ENCODE data around the gene SLC27A3. TPM values are rescaled to one million over a fixed set of nuclear protein-coding genes. Genes with fewer than 3 reads are reported as not detected.

Gene SLC27A3
- total RNA-seq, 1 experiment from 2014 or later: 38.9 TPM

GRCh38 chr1:153792631-153793041, 17.4 kb downstream of the SLC27A3 start:
- no peaks in the 10 kb centered on the region for H3K36me3 Mint-ChIP-seq
- ChIA-PET CTCF (interaction anchor here (0.9 to 2.3 kb wide), 6 partner anchors 9 to 194 kb away, joined by 3 to 15 read pairs (median 7); partner anchors contain the start of genes DENND4B, GATAD2B, NPR1 and RAB13), POLR2A (interaction anchor here (0.9 to 1.5 kb wide), 2 partner anchors 9 to 130 kb away, joined by 3 to 5 read pairs; no protein-coding TSS in a partner anchor)
- no peaks in the 10 kb centered on the region for H3K9me3 Mint-ChIP-seq
- no peak for ATAC-seq
- H3K27ac Mint-ChIP-seq: peak overlapping the region; percentile 28; the same call in 1 of the 2 replicates
- TF ChIP-seq OVOL2 (CRISPR knock-in tag; IDR thresholded peaks at IDR 0.05; ENCODE audit: borderline replicate concordance) (no peak), ATF2 (CRISPR knock-in tag; IDR thresholded peaks at IDR 0.05; ENCODE audit: borderline replicate concordance, low read depth) (no peak), PRDM15 (CRISPR knock-in tag; IDR thresholded peaks at IDR 0.05) (no peak), ZNF121 (CRISPR knock-in tag; IDR thresholded peaks at IDR 0.05) (no peak), CTCF (IDR thresholded peaks at IDR 0.05) (no peak), FOXP1 (CRISPR knock-in tag; IDR thresholded peaks at IDR 0.05; ENCODE audit: borderline replicate concordance) (no peak), ZNF423 (CRISPR knock-in tag; IDR thresholded peaks at IDR 0.05) (no peak), ZNF425 (CRISPR knock-in tag; conservative IDR thresholded peaks at IDR 0.05) (no peak), SOX15 (CRISPR knock-in tag; IDR thresholded peaks at IDR 0.05) (no peak), IRF1 (CRISPR knock-in tag; IDR thresholded peaks at IDR 0.05) (no peak), ZNF138 (CRISPR knock-in tag; conservative IDR thresholded peaks at IDR 0.05) (no peak)
- peaks cover 25% of the 10 kb centered on the region for H3K4me1 Mint-ChIP-seq
- DNase-seq (ENCODE audit: low spot score): peak; percentile 11
- no peaks in the 10 kb centered on the region; the same call in 1 of the 2 replicates for H3K27me3 Mint-ChIP-seq (ENCODE audit: low read depth)
- no peak overlapping the region for H3K4me3 Mint-ChIP-seq

GRCh38 chr1:153793261-153793972, 18.2 kb downstream of the SLC27A3 start:
- no peak overlapping the region for H3K27ac Mint-ChIP-seq
- TF ChIP-seq ZNF423 (CRISPR knock-in tag; IDR thresholded peaks at IDR 0.05) (no peak), FOXK1 (CRISPR knock-in tag; IDR thresholded peaks at IDR 0.05) (no peak), GABPB1 (CRISPR knock-in tag; IDR thresholded peaks at IDR 0.05) (no peak), ZNF396 (CRISPR knock-in tag; IDR thresholded peaks at IDR 0.05; ENCODE audit: borderline replicate concordance) (no peak), ATF1 (CRISPR knock-in tag; IDR thresholded peaks at IDR 0.05) (no peak), ZNF121 (CRISPR knock-in tag; IDR thresholded peaks at IDR 0.05) (no peak), NFATC4 (CRISPR knock-in tag; IDR thresholded peaks at IDR 0.05) (no peak), NR3C1 (CRISPR knock-in tag; conservative IDR thresholded peaks at IDR 0.05; ENCODE audit: low read depth) (no peak)
- ATAC-seq (peak; percentile 25), DNase-seq (ENCODE audit: low spot score) (peak; percentile 15)
- no peaks in the 10 kb centered on the region for H3K9me3 Mint-ChIP-seq
- H3K4me3 Mint-ChIP-seq: no peak overlapping the region
- CTCF ChIA-PET: interaction anchor here (0.9 to 2.3 kb wide), 4 partner anchors 116 to 193 kb away, joined by 4 to 15 read pairs (median 10); partner anchors contain the start of genes DENND4B, GATAD2B, NPR1 and RAB13
- no peaks in the 10 kb centered on the region for H3K36me3 Mint-ChIP-seq
- POLR2A ChIA-PET: interaction anchor here (0.5 to 1.5 kb wide), 3 partner anchors 10 to 402 kb away, joined by 3 to 5 read pairs (median 3); no protein-coding TSS in a partner anchor
- peaks cover 29% of the 10 kb centered on the region for H3K4me1 Mint-ChIP-seq
- H3K27me3 Mint-ChIP-seq (ENCODE audit: low read depth): no peaks in the 10 kb centered on the region; the same call in 1 of the 2 replicates
